ENCODE measurements around the gene SPI1.

GRCh38 chr11:47366020-47366490 lies 12.3 kb downstream of the SPI1 start:
- TF ChIP-seq EZH2 (IDR thresholded peaks at IDR 0.05) (no peak), POLR2AphosphoS5 (IDR thresholded peaks at IDR 0.05; ENCODE audit: borderline replicate concordance, low read depth, low read length) (no peak)

Data from SK-N-MC (cell line).